GM12874 (cell line): ENCODE measurements around the gene TRIML2.

Source experiments
- TF ChIP-seq, protein P1 (sequence below): IDR thresholded peaks from 2 replicates; pipeline ENCODE4 v1.5.1; 2011; ENCODE audit warnings: low read depth, mild to moderate bottlenecking, control low read depth, low read length, moderate library complexity; ENCODE audit not compliant: insufficient read depth

Gene TRIML2

DNA sequence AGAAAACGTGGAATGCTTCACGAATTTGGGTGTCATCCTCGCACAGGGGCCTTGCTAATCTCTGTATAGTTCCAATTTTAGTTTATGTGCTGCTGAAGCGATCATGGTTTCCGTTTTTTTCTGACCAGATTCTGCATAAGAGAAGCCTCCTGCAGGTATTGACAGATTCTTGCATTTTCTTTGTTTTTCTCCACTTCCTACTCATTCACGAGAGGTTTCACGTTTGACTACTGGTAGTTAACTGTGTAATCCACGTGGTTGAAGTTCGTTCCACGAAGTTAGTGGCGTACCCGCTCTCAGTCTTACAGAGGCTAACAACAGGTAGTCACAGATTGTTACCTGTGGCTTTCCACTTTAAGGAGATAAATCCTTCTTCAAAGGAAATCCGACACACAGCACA lies 12.1 kb upstream of the TRIML2 start:
- TF ChIP-seq, protein P1, sequence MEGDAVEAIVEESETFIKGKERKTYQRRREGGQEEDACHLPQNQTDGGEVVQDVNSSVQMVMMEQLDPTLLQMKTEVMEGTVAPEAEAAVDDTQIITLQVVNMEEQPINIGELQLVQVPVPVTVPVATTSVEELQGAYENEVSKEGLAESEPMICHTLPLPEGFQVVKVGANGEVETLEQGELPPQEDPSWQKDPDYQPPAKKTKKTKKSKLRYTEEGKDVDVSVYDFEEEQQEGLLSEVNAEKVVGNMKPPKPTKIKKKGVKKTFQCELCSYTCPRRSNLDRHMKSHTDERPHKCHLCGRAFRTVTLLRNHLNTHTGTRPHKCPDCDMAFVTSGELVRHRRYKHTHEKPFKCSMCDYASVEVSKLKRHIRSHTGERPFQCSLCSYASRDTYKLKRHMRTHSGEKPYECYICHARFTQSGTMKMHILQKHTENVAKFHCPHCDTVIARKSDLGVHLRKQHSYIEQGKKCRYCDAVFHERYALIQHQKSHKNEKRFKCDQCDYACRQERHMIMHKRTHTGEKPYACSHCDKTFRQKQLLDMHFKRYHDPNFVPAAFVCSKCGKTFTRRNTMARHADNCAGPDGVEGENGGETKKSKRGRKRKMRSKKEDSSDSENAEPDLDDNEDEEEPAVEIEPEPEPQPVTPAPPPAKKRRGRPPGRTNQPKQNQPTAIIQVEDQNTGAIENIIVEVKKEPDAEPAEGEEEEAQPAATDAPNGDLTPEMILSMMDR: no peak

DNA sequence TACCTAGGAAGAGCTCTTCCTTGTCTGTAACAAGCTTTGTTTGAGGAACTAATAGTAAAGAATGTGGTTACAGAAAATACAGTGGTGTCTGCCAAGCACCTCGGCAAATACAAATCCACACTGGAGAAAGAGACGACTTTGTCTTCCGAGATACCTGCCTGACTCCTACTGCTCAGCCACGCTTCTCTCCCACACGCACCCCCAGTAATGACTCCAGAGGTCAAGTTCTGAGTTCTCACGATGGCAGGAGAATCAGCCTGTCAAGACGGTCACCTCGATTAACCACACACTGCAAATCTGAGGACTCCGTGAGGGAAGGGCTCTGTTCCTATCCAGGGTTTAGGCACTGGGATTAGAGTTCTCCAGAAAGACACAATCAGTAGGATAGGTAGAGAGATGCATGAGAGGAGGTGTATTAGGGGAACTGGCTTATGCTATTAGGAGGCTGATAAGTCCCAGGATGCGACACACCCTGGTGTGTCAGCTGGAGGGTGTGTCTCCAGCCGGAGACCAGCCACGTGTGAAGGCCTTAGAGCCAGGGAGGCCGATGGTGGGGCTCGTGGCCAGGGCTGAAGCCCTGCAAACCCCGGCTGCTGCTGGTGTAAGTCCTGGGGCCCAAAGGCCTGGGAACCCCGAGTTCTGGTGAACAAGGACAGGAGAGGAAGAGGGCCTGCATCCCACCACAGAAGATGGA lies 8.4 kb upstream of the TRIML2 start:
- TF ChIP-seq, protein P1: no peak

DNA sequence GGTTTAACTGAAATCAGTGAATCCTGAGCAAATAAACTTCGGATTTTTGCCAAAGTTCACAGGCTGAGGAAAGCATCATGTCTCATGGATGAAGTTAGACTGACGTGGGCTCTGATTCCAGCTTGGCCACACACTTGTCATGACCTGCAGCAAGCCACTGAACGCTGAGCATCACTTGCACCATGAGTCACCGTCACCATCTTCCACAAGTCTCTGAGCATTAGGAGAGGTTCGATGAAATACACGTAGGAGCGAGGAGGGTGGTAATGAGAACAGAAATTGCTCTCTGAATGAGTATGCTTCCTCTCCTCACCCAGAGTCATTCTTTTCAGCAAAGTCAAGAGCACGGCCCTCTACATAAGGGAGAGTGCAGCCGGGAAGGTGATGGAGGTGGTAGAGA lies 3.8 kb upstream of the TRIML2 start:
- TF ChIP-seq, protein P1: no peak

DNA sequence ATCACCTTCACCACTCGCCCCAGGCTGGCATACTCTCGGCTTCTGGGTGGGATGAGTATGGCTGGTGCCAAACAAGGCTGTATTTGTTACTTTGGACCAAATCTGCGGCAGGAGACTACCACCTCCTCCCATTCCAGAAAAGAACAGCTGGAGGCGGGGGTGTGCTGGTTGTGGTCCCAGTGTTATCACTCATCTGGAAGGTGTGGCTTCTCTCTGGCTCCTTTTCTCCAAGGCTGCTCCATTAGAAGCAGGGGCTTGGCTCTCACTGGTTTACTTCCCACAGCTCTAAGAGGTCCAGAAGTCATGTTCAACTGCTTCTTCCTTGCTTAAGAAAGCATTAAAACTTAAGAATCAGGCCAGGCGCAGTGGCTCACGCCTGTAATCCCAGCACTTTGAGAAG lies 2.6 kb upstream of the TRIML2 start:
- TF ChIP-seq, protein P1: no peak

DNA sequence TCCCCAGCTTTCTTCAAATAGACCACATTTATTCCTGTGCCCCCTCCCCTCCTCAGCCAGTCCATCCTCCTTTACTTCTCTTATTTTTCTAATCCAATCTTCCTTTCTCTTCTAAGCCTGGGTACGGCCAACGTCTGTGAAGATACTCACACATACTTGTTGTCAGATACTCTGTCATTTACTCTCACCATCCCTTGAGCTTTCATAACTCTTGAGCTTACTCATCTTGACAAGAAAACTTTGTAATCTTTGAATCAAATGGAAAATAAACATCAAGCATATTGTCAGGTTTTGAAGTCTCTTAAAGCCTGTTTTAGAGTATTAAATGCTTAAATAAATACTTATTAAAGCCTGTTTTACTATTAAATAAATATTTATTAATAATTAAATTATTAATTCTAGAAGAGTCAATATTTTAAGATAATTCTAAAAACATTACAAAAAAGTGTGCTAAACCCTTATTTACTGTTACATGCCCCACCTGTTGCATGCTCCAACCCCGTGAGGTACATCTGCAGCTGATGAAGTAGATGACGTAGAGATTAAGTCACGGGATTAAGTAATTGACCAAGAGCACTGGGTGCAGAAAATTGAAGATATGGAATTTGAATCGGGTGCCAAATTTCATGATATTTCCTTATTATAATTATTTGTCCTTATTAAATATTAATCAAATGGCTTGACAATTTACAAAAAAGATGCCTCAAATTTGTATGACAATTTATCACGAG lies 1.5 kb upstream of the TRIML2 start:
- TF ChIP-seq, protein P1: no peak

DNA sequence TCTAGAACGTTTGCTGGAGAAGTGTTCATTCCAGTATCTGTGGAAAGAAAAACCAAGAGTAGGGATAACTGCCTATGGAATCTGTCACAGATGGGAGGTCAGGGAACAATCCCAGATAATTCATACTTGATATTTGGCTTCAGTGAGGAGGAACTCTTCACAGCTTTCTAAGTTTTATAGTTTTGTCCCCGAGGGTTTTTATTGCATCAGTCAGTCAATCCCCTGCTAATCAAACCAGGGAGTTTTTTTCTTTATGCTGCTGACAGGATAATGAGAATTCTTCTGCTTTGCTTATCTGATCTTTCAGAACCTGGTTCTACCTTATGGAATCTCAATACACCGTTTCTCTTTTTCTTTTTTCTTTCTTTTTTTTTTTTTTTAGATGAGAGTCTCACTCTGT lies 633 bp upstream of the TRIML2 start:
- TF ChIP-seq, protein P1: no peak

DNA sequence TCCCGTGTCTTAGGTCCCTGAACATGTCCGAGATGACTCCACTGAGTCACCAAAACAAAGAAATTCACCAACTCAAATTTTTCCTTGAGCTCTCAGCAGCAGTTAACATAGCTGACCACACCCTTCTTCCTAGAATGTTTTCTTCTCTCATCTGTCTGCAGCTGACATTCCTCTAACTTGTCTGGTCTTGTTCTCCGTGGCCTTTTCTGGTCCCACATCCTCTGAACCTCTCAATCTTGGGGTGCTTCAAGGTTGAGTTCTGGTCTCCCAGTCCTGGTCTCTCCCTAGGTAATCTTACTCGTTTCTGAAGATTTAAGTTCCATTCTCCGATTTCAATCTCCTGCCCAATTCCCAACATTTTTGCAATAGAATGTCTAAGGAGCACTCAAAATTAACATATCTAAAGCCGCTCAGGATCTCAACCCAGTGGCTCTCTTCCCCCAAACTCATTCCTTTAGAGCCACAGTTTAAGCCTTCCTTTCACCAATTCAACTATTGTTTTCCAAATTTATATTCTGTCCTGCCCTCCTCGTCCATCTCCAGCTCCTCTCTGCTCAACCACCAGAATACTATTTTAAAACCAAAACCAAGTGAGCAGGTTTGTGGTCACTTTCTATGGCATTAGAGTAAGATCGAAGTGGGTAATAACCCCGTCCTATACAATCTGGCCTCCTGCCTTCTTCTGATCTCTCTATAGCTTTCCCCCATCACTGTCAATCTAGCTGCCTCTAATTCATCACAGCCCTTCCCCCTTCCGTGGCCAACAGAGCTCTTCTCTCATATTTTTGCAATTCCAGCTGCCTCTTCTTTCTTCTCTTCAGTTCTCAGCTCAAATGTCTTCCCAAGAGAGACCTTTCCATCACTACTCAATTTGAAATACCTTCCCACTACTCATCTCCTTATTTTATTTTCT lies 1.2 kb downstream of the TRIML2 start:
- TF ChIP-seq, protein P1: no peak
